Activated CD8-positive, alpha-beta memory T cell treated with anti-CD3 and anti-CD28 coated beads for 24 hours (primary cell): ENCODE data around the gene CCDC187.

ENCODE experiments used
- DNase-seq: peaks from one replicate; pipeline ENCODE4 v3.0.0-alpha.2; 2020

The CCDC187 gene

DNA sequence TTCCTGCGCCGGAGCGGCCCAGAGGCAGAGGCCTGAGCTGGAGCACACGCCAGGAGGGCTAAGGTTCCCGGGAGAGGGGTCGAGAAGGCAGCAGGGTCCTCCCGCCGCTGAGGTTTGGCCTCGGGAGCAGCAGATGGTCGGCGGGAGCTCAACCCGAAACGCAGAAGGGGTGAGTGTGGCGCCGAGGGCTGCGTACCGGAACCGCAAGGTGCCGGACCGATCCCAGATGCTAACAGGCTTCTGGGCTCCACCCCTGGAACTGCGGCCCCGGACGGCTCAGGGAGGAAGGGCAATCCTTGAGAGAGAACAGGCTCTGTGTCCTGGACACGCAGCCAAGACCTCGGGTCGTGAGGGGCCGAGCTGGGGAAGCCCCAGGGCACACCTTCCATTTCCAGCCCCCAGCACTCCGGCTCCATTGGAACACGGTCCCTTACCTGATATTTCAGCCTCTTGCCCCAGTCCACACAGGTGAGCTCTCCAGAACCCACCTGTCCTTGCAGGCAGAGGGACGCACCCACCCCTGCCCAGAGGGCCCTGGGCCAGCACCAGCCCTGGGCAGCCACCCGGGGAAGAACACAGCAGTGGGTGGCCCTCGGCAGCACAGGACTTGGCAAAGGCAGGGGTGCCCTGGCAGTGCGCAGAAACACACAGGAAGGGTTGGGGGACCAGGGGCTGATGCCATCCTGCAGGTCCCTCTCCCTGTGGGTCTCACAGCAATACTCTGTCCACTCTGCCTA is 100.3 kb downstream of the CCDC187 start:
- DNase-seq: no peak

DNA sequence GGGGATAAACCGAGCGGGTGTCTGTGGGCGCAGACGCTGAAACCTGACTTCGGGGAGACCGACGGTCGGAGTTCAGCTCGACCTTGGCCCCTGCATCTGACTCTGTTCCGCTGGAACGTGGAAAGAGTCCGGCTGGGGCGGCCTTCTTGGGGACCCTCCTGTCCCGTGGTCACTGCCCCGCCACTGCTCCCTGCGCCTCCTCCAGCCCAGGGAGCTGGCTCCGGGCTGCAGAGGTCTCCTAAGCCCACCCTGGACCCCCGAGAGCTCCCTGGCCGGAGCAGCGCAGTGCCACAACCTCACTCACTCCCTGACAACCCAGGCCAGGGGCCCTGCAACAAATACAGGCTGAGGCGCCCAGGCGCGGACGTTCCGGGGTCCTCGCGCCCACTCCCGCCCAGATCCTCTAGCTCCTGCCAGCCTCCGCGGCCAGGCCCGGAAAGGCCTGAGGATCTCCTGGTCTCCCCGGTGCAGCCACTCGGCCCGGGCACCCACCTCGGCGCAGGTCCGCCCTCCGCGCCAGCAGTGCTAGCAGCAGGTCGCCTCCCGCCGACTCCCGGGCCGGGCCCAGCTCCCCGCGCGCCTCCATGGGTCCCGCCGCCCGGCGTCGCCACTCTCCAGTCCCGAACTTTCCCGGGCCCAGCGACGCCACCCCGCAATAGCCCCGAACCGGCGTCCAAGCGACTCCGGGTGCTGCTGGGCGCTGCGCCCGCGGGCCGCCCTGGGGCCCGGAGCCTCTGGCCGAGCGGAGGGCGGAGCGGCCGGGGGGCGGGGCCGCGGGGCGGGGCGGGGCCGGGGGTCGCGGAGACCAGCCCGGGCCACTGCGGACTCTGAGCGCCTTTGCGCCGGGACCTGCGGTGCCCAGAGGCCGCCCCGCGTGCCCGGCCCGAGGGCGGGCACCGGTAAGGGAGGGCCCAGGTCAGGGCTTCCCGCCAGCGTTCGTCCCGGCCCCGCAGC is 101.2 kb downstream of the CCDC187 start:
- no peak for DNase-seq

DNA sequence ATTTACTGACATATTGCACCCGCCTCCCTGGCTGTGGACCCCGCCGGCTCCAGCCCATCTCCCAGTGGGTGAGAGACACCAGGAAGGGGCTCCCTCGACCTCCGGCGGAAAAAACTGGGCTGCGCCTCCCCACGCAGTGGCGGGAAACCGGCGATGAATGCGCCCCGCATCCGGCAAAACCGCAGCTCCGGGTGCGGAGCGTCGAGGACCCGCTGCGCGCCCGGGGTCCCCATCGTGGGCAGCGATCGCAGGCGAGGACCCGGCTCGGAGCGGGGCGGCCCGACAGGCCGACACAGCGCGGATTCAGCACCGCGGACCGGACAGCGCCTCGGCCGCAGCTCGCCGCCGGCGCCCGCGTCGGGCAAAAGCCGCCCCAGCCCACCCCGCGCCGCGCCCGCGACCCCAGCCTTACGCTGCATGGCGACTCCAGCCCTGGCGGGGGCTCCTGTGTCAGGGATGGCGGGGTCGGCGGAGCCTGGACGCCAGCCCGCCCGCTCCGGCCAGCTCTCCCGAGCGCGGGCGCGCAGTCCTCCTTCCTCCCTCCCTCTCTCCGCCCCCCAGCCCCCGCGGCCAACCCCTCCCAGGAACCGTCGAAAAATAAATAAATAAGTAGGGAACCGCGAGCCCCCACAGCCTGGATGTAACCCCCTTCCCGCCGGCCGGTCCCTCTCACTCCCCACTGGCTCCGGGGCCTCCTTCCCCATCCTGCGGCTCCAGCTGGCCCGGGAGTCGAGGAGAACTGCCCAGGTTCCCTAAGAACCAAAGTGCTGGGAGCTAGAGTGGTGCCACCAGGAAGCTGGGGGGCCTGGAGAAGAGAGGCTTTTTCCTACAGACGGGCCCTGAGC is 102.1 kb downstream of the CCDC187 start:
- no peak for DNase-seq

DNA sequence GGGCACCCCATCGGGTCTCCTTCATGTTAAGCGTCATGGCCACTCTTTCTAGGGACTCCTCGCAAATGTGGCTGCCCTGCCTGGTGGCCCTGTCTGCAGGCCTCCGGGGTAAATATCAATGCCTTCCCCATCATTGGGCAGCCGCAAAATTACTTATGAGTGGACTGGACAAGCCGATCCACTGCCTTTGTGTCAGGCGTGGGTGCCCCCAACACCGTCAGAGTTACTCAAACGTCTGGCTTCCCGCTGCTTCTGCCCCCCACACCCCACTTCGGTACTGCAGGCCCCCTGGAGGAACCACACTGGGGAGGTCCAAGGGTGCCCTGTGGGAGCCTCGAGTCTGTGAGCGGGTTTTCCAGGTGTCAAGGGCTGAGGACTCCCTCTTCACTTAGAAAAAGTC is 102.7 kb downstream of the CCDC187 start:
- no peak for DNase-seq

DNA sequence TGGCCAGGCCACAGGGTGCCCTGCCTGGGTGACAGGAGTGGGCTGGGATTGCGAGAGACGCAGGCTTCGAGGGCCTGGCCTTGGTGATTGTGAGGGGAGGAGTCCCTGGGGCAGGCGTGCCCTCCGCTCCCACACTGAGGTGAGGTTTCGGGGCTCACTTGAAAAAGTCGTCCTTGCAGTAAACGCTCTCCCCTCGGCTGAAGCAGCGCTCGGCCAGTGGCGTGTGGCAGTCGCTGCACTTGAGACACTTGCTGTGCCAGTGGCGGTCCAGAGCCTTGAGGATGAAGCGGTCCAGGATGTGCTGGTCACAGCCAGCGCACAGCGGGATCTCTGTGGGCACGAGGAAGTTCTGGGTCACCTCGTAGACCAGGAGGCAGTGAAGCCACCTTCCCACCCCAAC is 103.5 kb downstream of the CCDC187 start:
- DNase-seq: no peak
